Osteoblast (primary cell): ENCODE results near the gene TMEM38A. TPM values are rescaled to one million over a fixed set of nuclear protein-coding genes. Genes with fewer than 3 reads are reported as not detected.

Experiments
- DNase-seq: peaks from one replicate; pipeline ENCODE4 v3.0.0; 2011; ENCODE audit warnings: low spot score, mixed read lengths; ENCODE audit not compliant: insufficient read length; ENCODE audit errors: missing footprints
- H2AFZ ChIP-seq: 2 replicates; pipeline ENCODE4 v1.6.0; 2011; ENCODE audit warnings: mild to moderate bottlenecking, low read length
- H3K27ac ChIP-seq: 2 replicates; pipeline ENCODE4 v1.5.1; 2011; ENCODE audit warnings: mild to moderate bottlenecking, low read depth, low read length, moderate library complexity
- H3K27me3 ChIP-seq: 2 replicates; pipeline ENCODE4 v1.6.0; 2012; ENCODE audit warnings: mild to moderate bottlenecking, control low read depth, inconsistent platforms, low read length, moderate library complexity; ENCODE audit not compliant: insufficient read depth
- H3K36me3 ChIP-seq: 2 replicates; pipeline ENCODE4 v1.5.1; 2011; ENCODE audit warnings: mild to moderate bottlenecking, low read length, control low read depth, moderate library complexity; ENCODE audit not compliant: insufficient read depth
- H3K4me1 ChIP-seq: 2 replicates; pipeline ENCODE4 v1.5.1; 2011; ENCODE audit warnings: mild to moderate bottlenecking, low read length, control low read depth, moderate library complexity; ENCODE audit not compliant: insufficient read depth
- H3K4me2 ChIP-seq: 2 replicates; pipeline ENCODE4 v1.6.0; 2011; ENCODE audit warnings: mild to moderate bottlenecking, low read length; ENCODE audit not compliant: insufficient read depth
- H3K4me3 ChIP-seq: fragments of 200-600 bp; sonication (generic); 3 replicates; pipeline ENCODE4 v1.5.1; 2012; ENCODE audit warnings: mild to moderate bottlenecking, low read length, inconsistent platforms; ENCODE audit not compliant: insufficient read depth
- H3K79me2 ChIP-seq: 2 replicates; pipeline ENCODE4 v1.6.0; 2012; ENCODE audit warnings: mild to moderate bottlenecking, low read length, control low read depth, inconsistent platforms; ENCODE audit not compliant: insufficient read depth
- H3K9me3 ChIP-seq: 2 replicates; pipeline ENCODE4 v1.5.1; 2011; ENCODE audit warnings: low read depth, low read length, control low read depth
- H4K20me1 ChIP-seq: 2 replicates; pipeline ENCODE4 v1.6.0; 2012; ENCODE audit warnings: mild to moderate bottlenecking, low read length, control low read depth; ENCODE audit not compliant: insufficient read depth
- CTCF ChIP-seq: IDR thresholded peaks from 2 replicates; pipeline ENCODE4 v1.5.1; 2011; ENCODE audit warnings: mild to moderate bottlenecking, low read depth, low read length, moderate library complexity; ENCODE audit errors: extremely low read depth
- total RNA-seq: library from RNA; depleted of rRNA; stranded (reverse); fragments of >200 nt; gene quantifications from 2 replicates; pipeline ENCODE4 v1.2.3, GENCODE V29; 2012

The TMEM38A gene
- total RNA-seq, 1 donor, result 2.5 TPM

DNA sequence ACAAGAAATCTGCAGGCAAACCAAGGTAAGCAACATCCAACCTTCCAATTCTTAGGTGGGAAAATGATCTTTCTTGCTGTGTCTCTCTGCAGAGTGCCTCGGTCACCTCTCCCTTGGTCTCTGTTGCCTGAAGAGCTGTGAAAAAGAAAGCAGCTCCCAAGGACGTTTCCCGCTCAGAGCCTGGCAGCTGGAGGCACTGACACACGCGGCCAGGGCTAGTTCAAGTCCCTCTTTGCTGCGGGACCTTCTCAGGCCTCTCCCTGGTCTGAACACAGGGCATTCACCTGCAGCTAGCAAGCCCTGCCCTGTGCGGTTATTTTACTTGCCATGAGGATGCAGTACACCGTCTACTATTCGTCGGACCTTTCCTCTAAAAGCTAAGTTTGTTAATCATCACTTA lies 36.7 kb upstream of the TMEM38A start:
- no peak for DNase-seq
- Histone ChIP-seq H3K4me2 (no peak overlapping the region), H3K9me3 (no peaks in the 10 kb centered on the region), H4K20me1 (peaks cover 83% of the 10 kb centered on the region), H3K36me3 (peaks cover 27% of the 10 kb centered on the region), H3K27me3 (no peaks in the 10 kb centered on the region), H3K79me2 (peaks cover 87% of the 10 kb centered on the region), H2AFZ (no peak overlapping the region), H3K4me3 (no peak overlapping the region), H3K27ac (no peak overlapping the region), H3K4me1 (peaks cover 19% of the 10 kb centered on the region)
- no peak for TF ChIP-seq CTCF

DNA sequence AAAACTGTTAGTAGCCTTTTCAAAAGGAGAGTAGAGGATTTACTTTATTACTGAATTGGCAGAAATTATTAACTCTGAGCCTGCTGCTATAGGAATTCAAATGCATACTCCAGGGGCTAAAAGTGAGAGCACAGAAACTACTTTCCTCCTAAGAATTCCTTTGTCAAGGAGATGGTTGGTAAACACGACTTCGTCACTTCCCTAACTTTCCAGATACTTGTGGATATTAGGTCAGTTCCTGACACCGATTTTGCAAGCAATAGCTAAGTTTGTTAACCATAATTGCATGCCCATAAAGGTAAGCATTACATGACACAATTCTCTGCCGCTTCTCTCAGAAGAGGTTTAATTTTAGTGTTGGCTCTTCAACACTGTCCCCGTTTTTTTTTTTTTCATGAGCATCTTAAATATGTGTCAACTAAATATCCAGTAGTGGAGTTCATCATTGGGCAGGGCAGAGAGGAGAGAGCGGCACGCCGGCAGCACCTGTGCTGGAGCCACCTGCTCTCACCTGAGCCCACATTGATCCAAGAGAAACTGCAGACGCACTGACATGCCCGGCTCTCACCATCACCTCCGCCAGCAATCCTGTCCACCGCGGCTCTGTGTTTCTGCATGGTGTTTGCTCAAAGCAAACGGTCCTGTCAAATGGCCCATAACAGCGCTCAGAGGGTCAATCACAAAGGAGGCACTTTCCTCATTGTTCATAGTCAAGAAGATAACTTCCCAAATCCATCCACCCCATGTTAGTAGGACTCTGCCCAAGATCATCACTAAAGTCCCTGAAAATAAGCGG lies 35.6 kb upstream of the TMEM38A start:
- Histone ChIP-seq H3K27ac (no peak overlapping the region), H3K9me3 (no peaks in the 10 kb centered on the region), H2AFZ (no peak overlapping the region), H3K4me1 (peaks cover 15% of the 10 kb centered on the region), H3K4me2 (peak overlapping the region; percentile 97), H3K79me2 (peaks cover 76% of the 10 kb centered on the region), H3K27me3 (no peaks in the 10 kb centered on the region), H3K4me3 (no peak overlapping the region), H4K20me1 (peaks cover 72% of the 10 kb centered on the region), H3K36me3 (peaks cover 30% of the 10 kb centered on the region)
- peak; percentile 22 for DNase-seq
- no peak for TF ChIP-seq CTCF

- H3K27ac ChIP-seq, result peak overlapping the region; percentile 86
- peaks cover 62% of the 10 kb centered on the region for H3K79me2 ChIP-seq
- H3K4me2 ChIP-seq, result peak overlapping the region; percentile 97
- DNase-seq, result peak; percentile 86
- H2AFZ ChIP-seq, result peak overlapping the region; percentile 46
- no peaks in the 10 kb centered on the region for H3K9me3 ChIP-seq
- peaks cover 40% of the 10 kb centered on the region for H3K36me3 ChIP-seq
- H4K20me1 ChIP-seq, result peaks cover 58% of the 10 kb centered on the region
- TF ChIP-seq CTCF, result no peak
- H3K4me1 ChIP-seq, result peaks cover 15% of the 10 kb centered on the region
- no peaks in the 10 kb centered on the region for H3K27me3 ChIP-seq
- peak overlapping the region; percentile 96 for H3K4me3 ChIP-seq
Measured at GRCh38 chr19:16626796-16627192, 34.1 kb upstream of the TMEM38A start.

GRCh38 chr19:16627193-16627927 lies 33.6 kb upstream of the TMEM38A start:
- Histone ChIP-seq H3K4me3 (peak overlapping the region; percentile 96), H3K4me2 (peak overlapping the region; percentile 97), H3K27ac (peak overlapping the region; percentile 86), H3K79me2 (peaks cover 56% of the 10 kb centered on the region), H3K9me3 (no peaks in the 10 kb centered on the region), H3K36me3 (peaks cover 40% of the 10 kb centered on the region), H3K27me3 (no peaks in the 10 kb centered on the region), H3K4me1 (peaks cover 15% of the 10 kb centered on the region), H2AFZ (peak overlapping the region; percentile 46), H4K20me1 (peaks cover 52% of the 10 kb centered on the region)
- peak; percentile 82 for DNase-seq
- no peak for TF ChIP-seq CTCF
